ENCODE results near the gene SELL. TPM values are rescaled to one million over a fixed set of nuclear protein-coding genes. Genes with fewer than 3 reads are reported as not detected.
"Not testable (repeated sequence)": the region's sequence is repeated elsewhere in the genome, so short reads cannot be mapped to it uniquely, and the experiment has no call there.

SELL gene
- total and polyA plus RNA-seq, 3 donors from 2014 or later = 0.87 to 4.0 (median 3.2) TPM

DNA sequence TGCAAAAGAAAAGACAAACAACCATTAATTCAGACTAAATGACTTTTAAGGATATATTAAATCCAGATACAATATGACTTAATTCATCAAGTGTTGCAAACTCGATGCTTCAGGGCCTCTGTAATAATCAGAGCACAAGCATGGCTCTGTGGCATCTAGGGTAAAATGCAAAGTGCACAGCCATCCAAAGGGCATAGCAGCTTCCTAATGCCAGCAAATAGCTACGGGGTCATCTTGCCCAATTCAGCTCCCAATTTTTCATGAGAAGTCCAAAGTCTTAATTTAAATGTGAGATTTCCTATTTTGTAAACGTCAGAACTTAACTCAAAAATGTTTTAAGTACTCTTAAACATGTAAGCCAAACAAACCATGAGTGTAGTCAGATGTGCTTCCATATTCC lies 14.5 kb upstream of the SELL start:
- Histone ChIP-seq H3K9me3 (no peaks in the 10 kb centered on the region), H3K4me1 (no peaks in the 10 kb centered on the region), H3K4me3 (no peak overlapping the region), H3K36me3 (ENCODE audit: low read depth, missing control alignments) (no peaks in the 10 kb centered on the region), H3K27ac (no peak overlapping the region), H3K27me3 (no peaks in the 10 kb centered on the region)
- 86 to 89% methylated on average over 3 of the region's 3 CpGs for WGBS, 2 donors
- intact Hi-C loops (cut with DNase I; ENCODE audit: low total_unique reads) = no loop called here
- TF ChIP-seq POLR2A (IDR thresholded peaks at IDR 0.05) = no peak
- TF ChIP-seq, protein P1, sequence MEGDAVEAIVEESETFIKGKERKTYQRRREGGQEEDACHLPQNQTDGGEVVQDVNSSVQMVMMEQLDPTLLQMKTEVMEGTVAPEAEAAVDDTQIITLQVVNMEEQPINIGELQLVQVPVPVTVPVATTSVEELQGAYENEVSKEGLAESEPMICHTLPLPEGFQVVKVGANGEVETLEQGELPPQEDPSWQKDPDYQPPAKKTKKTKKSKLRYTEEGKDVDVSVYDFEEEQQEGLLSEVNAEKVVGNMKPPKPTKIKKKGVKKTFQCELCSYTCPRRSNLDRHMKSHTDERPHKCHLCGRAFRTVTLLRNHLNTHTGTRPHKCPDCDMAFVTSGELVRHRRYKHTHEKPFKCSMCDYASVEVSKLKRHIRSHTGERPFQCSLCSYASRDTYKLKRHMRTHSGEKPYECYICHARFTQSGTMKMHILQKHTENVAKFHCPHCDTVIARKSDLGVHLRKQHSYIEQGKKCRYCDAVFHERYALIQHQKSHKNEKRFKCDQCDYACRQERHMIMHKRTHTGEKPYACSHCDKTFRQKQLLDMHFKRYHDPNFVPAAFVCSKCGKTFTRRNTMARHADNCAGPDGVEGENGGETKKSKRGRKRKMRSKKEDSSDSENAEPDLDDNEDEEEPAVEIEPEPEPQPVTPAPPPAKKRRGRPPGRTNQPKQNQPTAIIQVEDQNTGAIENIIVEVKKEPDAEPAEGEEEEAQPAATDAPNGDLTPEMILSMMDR (IDR thresholded peaks at IDR 0.05) = no peak
- DNase-seq = no peak

DNA sequence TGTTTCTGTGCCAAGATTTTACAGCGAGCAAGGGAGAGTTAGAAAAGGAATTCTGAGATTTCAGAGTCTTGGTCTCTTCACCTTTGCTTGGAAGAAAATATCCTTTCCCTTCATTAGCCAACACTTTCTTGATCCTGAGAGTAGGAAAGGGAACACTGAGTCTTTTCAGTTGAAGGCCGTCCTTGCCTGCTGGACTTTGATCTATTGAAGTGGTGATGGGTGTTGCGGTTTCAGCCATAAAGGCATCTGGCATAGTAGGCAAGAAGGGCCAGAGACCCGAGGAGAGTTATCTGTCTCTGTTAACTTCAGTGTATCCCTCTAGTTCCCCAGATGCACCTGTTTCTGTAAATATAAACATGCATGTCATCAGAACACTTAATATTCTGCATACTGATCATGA lies 12.7 kb upstream of the SELL start:
- no peaks in the 10 kb centered on the region for H3K36me3 ChIP-seq (ENCODE audit: low read depth, missing control alignments)
- no peak for DNase-seq
- intact Hi-C loops (cut with DNase I; ENCODE audit: low total_unique reads) = no loop called here
- WGBS, 2 donors = 36 to 49% methylated on average over 4 of the region's 4 CpGs
- no peak overlapping the region for H3K27ac ChIP-seq
- no peak overlapping the region for H3K4me3 ChIP-seq
- H3K27me3 ChIP-seq = no peaks in the 10 kb centered on the region
- TF ChIP-seq, protein P1 (IDR thresholded peaks at IDR 0.05) = no peak
- TF ChIP-seq POLR2A (IDR thresholded peaks at IDR 0.05) = no peak
- no peaks in the 10 kb centered on the region for H3K9me3 ChIP-seq
- H3K4me1 ChIP-seq = no peaks in the 10 kb centered on the region

DNA sequence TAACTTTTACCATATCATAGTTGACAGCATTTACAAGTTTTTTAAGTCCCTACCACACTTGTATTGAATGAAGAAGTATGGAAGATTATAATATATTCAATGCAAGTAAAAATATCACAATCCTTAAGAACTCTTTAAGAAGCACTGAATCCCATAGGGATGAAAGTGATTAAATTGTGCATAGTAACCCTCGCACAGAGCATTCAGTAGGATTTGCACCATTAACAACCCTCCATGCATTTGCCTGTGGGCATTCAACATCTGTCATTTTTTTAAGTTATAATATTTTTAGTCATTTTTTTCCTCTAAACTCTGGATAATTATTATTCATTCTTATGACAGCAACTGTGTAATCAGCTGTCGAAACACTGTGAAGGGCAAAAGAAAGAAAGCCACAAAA lies 12.3 kb upstream of the SELL start:
- Histone ChIP-seq H3K4me3 (no peak overlapping the region), H3K27ac (no peak overlapping the region), H3K27me3 (no peaks in the 10 kb centered on the region), H3K36me3 (ENCODE audit: low read depth, missing control alignments) (no peaks in the 10 kb centered on the region), H3K4me1 (no peaks in the 10 kb centered on the region), H3K9me3 (no peaks in the 10 kb centered on the region)
- no peak for DNase-seq
- WGBS, 2 donors = 53 to 58% methylated on average over 2 of the region's 2 CpGs
- TF ChIP-seq, protein P1 (IDR thresholded peaks at IDR 0.05) = no peak
- no peak for TF ChIP-seq POLR2A (IDR thresholded peaks at IDR 0.05)
- intact Hi-C loops (cut with DNase I; ENCODE audit: low total_unique reads) = no loop called here

DNA sequence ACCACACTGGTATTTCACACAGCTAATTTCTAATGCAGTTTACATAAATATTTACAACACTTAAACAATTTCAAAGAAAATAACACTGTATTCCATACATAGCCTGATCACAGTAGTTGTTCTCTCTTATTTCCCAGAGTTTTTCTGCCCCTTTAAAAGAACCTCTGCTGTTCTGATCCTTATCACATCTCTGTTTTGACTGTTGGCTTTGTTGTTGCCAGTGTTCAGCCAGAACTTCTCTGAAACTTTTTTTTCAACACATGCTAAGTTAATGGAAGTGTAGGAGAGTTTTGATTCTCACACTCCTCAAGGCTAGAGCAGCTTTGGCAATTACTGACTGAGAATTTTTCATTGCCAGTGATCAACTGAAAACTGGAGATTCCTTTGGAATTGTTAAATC lies 11.4 kb upstream of the SELL start:
- Histone ChIP-seq H3K27me3 (no peaks in the 10 kb centered on the region), H3K4me1 (no peaks in the 10 kb centered on the region), H3K9me3 (no peaks in the 10 kb centered on the region), H3K4me3 (no peak overlapping the region), H3K36me3 (ENCODE audit: low read depth, missing control alignments) (no peaks in the 10 kb centered on the region), H3K27ac (no peak overlapping the region)
- DNase-seq = no peak
- TF ChIP-seq, protein P1 (IDR thresholded peaks at IDR 0.05) = no peak
- no peak for TF ChIP-seq POLR2A (IDR thresholded peaks at IDR 0.05)
- intact Hi-C loops (cut with DNase I; ENCODE audit: low total_unique reads) = no loop called here

DNA sequence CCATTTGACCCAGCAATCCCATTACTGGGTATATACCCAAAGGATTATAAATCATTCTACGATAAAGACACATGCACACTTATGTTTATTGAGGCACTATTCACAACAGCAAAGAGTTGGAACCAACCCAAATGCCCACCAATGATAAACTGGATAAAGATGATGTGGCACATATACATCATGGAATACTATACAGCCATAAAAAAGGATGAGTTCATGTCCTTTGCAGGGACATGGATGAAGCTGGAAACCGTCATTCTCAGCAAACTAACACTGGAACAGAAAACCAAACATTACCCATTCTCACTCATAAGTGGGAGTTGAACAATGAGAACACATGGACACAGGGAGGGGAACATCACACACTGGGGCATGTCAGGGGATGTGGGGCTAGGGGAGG lies 3.7 kb upstream of the SELL start:
- H3K36me3 ChIP-seq (ENCODE audit: low read depth, missing control alignments); H3K27me3 ChIP-seq; H3K27ac ChIP-seq; H3K4me1 ChIP-seq; DNase-seq; H3K4me3 ChIP-seq; intact Hi-C loops (cut with DNase I; ENCODE audit: low total_unique reads); H3K9me3 ChIP-seq: not testable (repeated sequence)
- 89 to 90% methylated on average over 2 of the region's 2 CpGs for WGBS, 2 donors

DNA sequence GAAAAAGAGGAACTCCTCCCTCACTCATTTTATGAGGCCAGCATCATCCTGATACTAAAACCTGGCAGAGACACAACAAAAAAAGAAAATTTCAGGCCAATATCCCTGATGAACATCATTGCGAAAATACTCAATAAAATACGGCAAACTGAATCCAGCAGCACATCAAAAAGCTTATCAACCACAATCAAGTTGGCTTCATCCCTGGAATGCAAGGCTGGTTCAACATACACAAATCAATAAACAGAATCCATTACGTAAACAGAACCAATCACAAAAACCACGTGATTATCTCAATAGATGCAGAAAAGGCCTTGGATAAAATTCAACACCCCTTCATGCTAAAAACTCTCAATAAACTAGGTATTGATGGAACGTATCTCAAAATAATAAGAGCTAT lies 1.7 kb upstream of the SELL start:
- H3K9me3 ChIP-seq; H3K4me3 ChIP-seq; H3K27me3 ChIP-seq; H3K4me1 ChIP-seq; DNase-seq; H3K36me3 ChIP-seq (ENCODE audit: low read depth, missing control alignments); intact Hi-C loops (cut with DNase I; ENCODE audit: low total_unique reads); H3K27ac ChIP-seq: not testable (repeated sequence)
- WGBS, 2 donors = 85% methylated on average over 5 of the region's 5 CpGs
